Measurements from ENCODE around the gene DNAH8.

DNA sequence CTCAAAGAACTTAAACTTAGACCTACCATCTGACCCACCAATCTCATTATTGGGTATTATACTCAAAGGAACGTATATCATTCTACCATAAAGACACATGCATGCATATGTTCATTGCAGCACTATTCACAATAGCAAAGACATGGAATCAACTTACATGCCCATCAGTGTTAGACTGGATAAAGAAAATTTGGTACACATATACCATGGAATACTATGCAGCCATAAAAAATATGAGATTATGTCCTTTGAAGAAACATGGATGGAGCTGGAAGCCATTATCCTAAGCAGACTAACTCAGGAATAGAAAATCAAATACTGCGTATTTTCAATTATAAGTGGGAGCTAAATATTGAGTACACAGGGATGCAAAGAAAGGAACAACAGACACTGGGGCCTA, 167.0 kb downstream of the DNAH8 start:
- no peak for TF ChIP-seq EP300 (IDR thresholded peaks at IDR 0.05)
- TF ChIP-seq, protein P1, sequence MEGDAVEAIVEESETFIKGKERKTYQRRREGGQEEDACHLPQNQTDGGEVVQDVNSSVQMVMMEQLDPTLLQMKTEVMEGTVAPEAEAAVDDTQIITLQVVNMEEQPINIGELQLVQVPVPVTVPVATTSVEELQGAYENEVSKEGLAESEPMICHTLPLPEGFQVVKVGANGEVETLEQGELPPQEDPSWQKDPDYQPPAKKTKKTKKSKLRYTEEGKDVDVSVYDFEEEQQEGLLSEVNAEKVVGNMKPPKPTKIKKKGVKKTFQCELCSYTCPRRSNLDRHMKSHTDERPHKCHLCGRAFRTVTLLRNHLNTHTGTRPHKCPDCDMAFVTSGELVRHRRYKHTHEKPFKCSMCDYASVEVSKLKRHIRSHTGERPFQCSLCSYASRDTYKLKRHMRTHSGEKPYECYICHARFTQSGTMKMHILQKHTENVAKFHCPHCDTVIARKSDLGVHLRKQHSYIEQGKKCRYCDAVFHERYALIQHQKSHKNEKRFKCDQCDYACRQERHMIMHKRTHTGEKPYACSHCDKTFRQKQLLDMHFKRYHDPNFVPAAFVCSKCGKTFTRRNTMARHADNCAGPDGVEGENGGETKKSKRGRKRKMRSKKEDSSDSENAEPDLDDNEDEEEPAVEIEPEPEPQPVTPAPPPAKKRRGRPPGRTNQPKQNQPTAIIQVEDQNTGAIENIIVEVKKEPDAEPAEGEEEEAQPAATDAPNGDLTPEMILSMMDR (IDR thresholded peaks at IDR 0.05) = no peak

All from esophagus muscularis mucosa (tissue), 3 donors.